H9 (cell line): ENCODE data around the gene PLD4. TPM values are rescaled to one million over a fixed set of nuclear protein-coding genes. Genes with fewer than 3 reads are reported as not detected.

Source experiments
- DNase-seq: peaks from one replicate; pipeline ENCODE4 v3.0.0-alpha.2; 2017
- H2AFZ ChIP-seq: one replicate; pipeline ENCODE4 v1.6.1; 2013; ENCODE audit warnings: mild to moderate bottlenecking, low read length, control low read depth, moderate library complexity
- H2AK5ac ChIP-seq: 2 replicates; pipeline ENCODE4 v1.6.1; 2013; ENCODE audit warnings: low read length, control low read depth, mixed read lengths; ENCODE audit not compliant: insufficient read length
- H2BK120ac ChIP-seq: one replicate; pipeline ENCODE4 v1.6.1; 2013; ENCODE audit warnings: low read depth, mild to moderate bottlenecking, low read length, control low read depth, inconsistent platforms; ENCODE audit not compliant: poor library complexity, severe bottlenecking
- H2BK12ac ChIP-seq: 2 replicates; pipeline ENCODE4 v1.6.1; 2013; ENCODE audit warnings: low read length, control low read depth, mixed read lengths, low read depth; ENCODE audit not compliant: insufficient read length
- H2BK15ac ChIP-seq: 2 replicates; pipeline ENCODE4 v1.6.1; 2013; ENCODE audit warnings: low read depth, low read length, control low read depth
- H2BK20ac ChIP-seq: one replicate; pipeline ENCODE4 v1.6.1; 2013; ENCODE audit warnings: low read depth, mild to moderate bottlenecking, low read length, control low read depth, inconsistent platforms; ENCODE audit not compliant: poor library complexity, severe bottlenecking
- H2BK5ac ChIP-seq: 2 replicates; pipeline ENCODE4 v1.6.1; 2013; ENCODE audit warnings: low read length, control low read depth, mixed read lengths; ENCODE audit not compliant: insufficient read length
- H3K14ac ChIP-seq: 2 replicates; pipeline ENCODE4 v1.6.1; 2013; ENCODE audit warnings: low read length, control low read depth; ENCODE audit not compliant: insufficient read depth
- H3K18ac ChIP-seq: 2 replicates; pipeline ENCODE4 v1.6.1; 2013; ENCODE audit warnings: low read depth, mild to moderate bottlenecking, mixed read lengths, low read length, control low read depth; ENCODE audit not compliant: insufficient read length
- H3K23ac ChIP-seq: 2 replicates; pipeline ENCODE4 v1.6.1; 2013; ENCODE audit warnings: low read length, control low read depth, mixed read lengths, low read depth; ENCODE audit not compliant: insufficient read length
- H3K23me2 ChIP-seq: 2 replicates; pipeline ENCODE4 v1.6.1; 2013; ENCODE audit warnings: low read depth, mild to moderate bottlenecking, mixed read lengths, low read length, control low read depth; ENCODE audit not compliant: insufficient read length, poor library complexity, severe bottlenecking
- H3K27ac ChIP-seq: 2 replicates; pipeline ENCODE4 v1.5.1; 2013; ENCODE audit warnings: low read length, control low read depth, mixed read lengths, low read depth; ENCODE audit not compliant: insufficient read length
- H3K27me3 ChIP-seq: 2 replicates; pipeline ENCODE4 v1.6.1; 2013; ENCODE audit warnings: low read length, control low read depth, inconsistent platforms; ENCODE audit not compliant: insufficient read depth
- H3K4ac ChIP-seq: 2 replicates; pipeline ENCODE4 v1.6.1; 2013; ENCODE audit warnings: low read depth, mild to moderate bottlenecking, control low read depth, inconsistent platforms, low read length, moderate library complexity
- H3K4me1 ChIP-seq: 2 replicates; pipeline ENCODE4 v1.6.1; 2013; ENCODE audit warnings: low read length, control low read depth, inconsistent platforms; ENCODE audit not compliant: insufficient read depth
- H3K4me2 ChIP-seq: 2 replicates; pipeline ENCODE4 v1.6.1; 2013; ENCODE audit warnings: low read length, control low read depth, mixed read lengths; ENCODE audit not compliant: insufficient read length, insufficient read depth
- H3K56ac ChIP-seq: 2 replicates; pipeline ENCODE4 v1.6.1; 2013; ENCODE audit warnings: low read depth, mild to moderate bottlenecking, mixed read lengths, low read length, control low read depth; ENCODE audit not compliant: insufficient read length
- H3K79me1 ChIP-seq: 2 replicates; pipeline ENCODE4 v1.6.1; 2013; ENCODE audit warnings: low read depth, mild to moderate bottlenecking, moderate library complexity, low read length, control low read depth, inconsistent platforms; ENCODE audit not compliant: insufficient read depth, poor library complexity, severe bottlenecking
- H3K79me2 ChIP-seq: 2 replicates; pipeline ENCODE4 v1.6.1; 2013; ENCODE audit warnings: low read length, control low read depth, inconsistent platforms; ENCODE audit not compliant: insufficient read depth
- H3K9ac ChIP-seq: 2 replicates; pipeline ENCODE4 v1.6.1; 2013; ENCODE audit warnings: low read length, control low read depth, mixed read lengths; ENCODE audit not compliant: insufficient read length; ENCODE audit errors: extremely low read depth
- H3K9me3 ChIP-seq: one replicate; pipeline ENCODE4 v1.6.1; 2013; ENCODE audit warnings: low read depth, low read length, inconsistent platforms; ENCODE audit not compliant: control insufficient read depth
- H3T11ph ChIP-seq: one replicate; pipeline ENCODE4 v1.6.1; 2013; ENCODE audit warnings: mild to moderate bottlenecking, low read length, control low read depth, inconsistent platforms
- H4K20me1 ChIP-seq: one replicate; pipeline ENCODE4 v1.6.1; 2013; ENCODE audit not compliant: control insufficient read depth, insufficient read length, insufficient read depth
- H4K5ac ChIP-seq: 2 replicates; pipeline ENCODE4 v1.6.1; 2013; ENCODE audit warnings: low read depth, mild to moderate bottlenecking, mixed read lengths, low read length, control low read depth; ENCODE audit not compliant: insufficient read length
- H4K8ac ChIP-seq: replicated peaks from 2 replicates; pipeline ENCODE4 v1.6.1; 2013; ENCODE audit warnings: low read length, control low read depth, mixed read lengths, low read depth; ENCODE audit not compliant: insufficient read length
- H4K91ac ChIP-seq: 2 replicates; pipeline ENCODE4 v1.6.1; 2013; ENCODE audit warnings: low read depth, mild to moderate bottlenecking, moderate library complexity, mixed read lengths, low read length, control low read depth; ENCODE audit not compliant: insufficient read length
- H3K27ac Mint-ChIP-seq, 3 experiments: 2 replicates in 2 of 3; 3 replicates in 1 of 3; pipeline ENCODE4 v1.8.0; 2020 to 2021; ENCODE audit warnings: mixed read lengths in 3 of 3, mild to moderate bottlenecking in 1 of 3, moderate library complexity in 1 of 3
- H3K27me3 Mint-ChIP-seq: 2 replicates; pipeline ENCODE4 v1.8.0; 2021; ENCODE audit warnings: low read depth, mild to moderate bottlenecking, moderate library complexity, mixed read lengths
- H3K36me3 Mint-ChIP-seq, 3 experiments: 2 replicates in 2 of 3; 3 replicates in 1 of 3; pipeline ENCODE4 v1.8.0; 2020 to 2021; ENCODE audit warnings: low read depth in 3 of 3, mixed read lengths in 3 of 3; ENCODE audit not compliant: insufficient read depth in 1 of 3
- H3K4me1 Mint-ChIP-seq, 2 experiments: 2 replicates each; pipeline ENCODE4 v1.8.0; 2020; ENCODE audit warnings: mixed read lengths in 2 of 2
- H3K4me3 Mint-ChIP-seq, 2 experiments: 2 replicates in 1 of 2; 3 replicates in 1 of 2; pipeline ENCODE4 v1.8.0; 2020 to 2021; ENCODE audit warnings: mild to moderate bottlenecking in 2 of 2, mixed read lengths in 2 of 2, moderate library complexity in 1 of 2
- H3K9me3 Mint-ChIP-seq, 2 experiments: 2 replicates in 1 of 2; 3 replicates in 1 of 2; pipeline ENCODE4 v1.8.0; 2020; ENCODE audit warnings: mild to moderate bottlenecking in 2 of 2, mixed read lengths in 2 of 2, moderate library complexity in 1 of 2
- WGBS: extraction: QIAGEN DNeasy Blood & Tissue Kit; methylation state at CpG from one replicate; pipeline ENCODE4 v1.1.7; 2013; ENCODE audit warnings: missing lambda C conversion rate, low lambda C conversion rate, mixed read lengths; ENCODE audit not compliant: insufficient read length; ENCODE audit errors: extremely low coverage; 5-methylcytosine and 5-hydroxymethylcytosine counted together
- total RNA-seq: library from RNA; stranded (reverse); gene quantifications from 2 replicates; pipeline ENCODE4 v1.2.1, GENCODE V29; 2021
- TF ChIP-seq, protein P1 (sequence below): fragments of 200-600 bp; sonication (generic); conservative IDR thresholded peaks from 3 replicates; pipeline ENCODE4 v1.8.0; 2021; ENCODE audit warnings: antibody characterized with exemption, mild to moderate bottlenecking

PLD4 gene
- total RNA-seq, 1 experiment from 2014 or later, result not detected

DNA sequence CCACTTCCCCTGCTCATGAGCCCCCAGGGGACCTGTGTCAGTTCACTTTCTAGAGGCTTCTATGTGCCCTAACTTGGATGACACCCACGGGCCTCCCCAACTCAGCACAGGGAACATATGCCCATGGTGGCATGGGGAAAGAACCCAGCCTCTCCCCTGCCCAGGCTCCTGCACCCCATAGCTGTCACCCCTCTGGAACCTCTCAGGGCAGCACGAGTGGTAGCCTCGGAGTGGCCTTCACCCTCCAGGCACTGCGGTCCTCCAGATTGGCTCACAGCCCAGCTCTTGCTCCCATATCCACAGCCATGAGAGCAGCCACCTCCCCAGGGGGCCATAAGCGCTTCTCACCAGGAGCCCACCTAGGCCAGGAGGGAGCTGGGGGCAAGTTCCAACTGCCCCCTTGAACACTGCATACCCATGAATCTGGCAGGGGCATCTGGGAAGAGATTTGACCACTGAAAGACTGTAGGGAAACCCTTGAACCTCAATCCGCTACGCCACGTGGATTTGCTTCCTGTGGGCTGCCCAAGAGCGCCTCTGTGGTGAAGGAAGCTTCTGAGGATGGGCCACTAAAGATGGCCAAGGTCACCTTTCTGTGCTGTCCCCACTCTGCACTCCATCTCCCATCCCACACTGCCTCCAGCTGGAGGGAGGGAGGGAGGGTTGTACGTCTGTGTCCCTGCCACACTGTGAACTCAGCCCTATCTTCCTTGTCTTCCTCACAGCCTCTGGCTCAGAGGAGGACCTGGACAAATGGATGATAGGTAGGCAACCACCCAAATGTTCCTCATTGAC lies 11.9 kb downstream of the PLD4 start:
- Histone ChIP-seq H3K9me3 (no peaks in the 10 kb centered on the region), H3K18ac (no peak overlapping the region), H3K27me3 (peaks cover 24% of the 10 kb centered on the region; the same call in 1 of the 2 replicates), H3K79me2 (no peaks in the 10 kb centered on the region), H4K5ac (no peak overlapping the region), H3K79me1 (no peaks in the 10 kb centered on the region), H3K9ac (no peak overlapping the region), H3K23me2 (no peaks in the 10 kb centered on the region), H4K91ac (no peak overlapping the region), H3K4ac (no peak overlapping the region), H3T11ph (no peak overlapping the region), H2BK12ac (no peak overlapping the region), H3K27ac (no peak overlapping the region), H3K4me2 (no peak overlapping the region), H3K23ac (no peak overlapping the region), H4K20me1 (no peaks in the 10 kb centered on the region), H4K8ac (no peak overlapping the region), H2BK15ac (no peak overlapping the region), H2BK120ac (no peak overlapping the region), H2AFZ (no peak overlapping the region), H3K56ac (no peak overlapping the region), H2BK20ac (no peak overlapping the region), H2AK5ac (no peak overlapping the region), H2BK5ac (no peak overlapping the region), H3K4me1 (no peaks in the 10 kb centered on the region), H3K14ac (no peak overlapping the region)
- WGBS, result no CpG with 5 or more reads among the region's 10 CpGs
- TF ChIP-seq, protein P1, sequence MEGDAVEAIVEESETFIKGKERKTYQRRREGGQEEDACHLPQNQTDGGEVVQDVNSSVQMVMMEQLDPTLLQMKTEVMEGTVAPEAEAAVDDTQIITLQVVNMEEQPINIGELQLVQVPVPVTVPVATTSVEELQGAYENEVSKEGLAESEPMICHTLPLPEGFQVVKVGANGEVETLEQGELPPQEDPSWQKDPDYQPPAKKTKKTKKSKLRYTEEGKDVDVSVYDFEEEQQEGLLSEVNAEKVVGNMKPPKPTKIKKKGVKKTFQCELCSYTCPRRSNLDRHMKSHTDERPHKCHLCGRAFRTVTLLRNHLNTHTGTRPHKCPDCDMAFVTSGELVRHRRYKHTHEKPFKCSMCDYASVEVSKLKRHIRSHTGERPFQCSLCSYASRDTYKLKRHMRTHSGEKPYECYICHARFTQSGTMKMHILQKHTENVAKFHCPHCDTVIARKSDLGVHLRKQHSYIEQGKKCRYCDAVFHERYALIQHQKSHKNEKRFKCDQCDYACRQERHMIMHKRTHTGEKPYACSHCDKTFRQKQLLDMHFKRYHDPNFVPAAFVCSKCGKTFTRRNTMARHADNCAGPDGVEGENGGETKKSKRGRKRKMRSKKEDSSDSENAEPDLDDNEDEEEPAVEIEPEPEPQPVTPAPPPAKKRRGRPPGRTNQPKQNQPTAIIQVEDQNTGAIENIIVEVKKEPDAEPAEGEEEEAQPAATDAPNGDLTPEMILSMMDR, result no peak
- H3K27me3 Mint-ChIP-seq, result peaks cover 91% of the 10 kb centered on the region
- H3K4me1 Mint-ChIP-seq, result peaks cover 2 to 12% of the 10 kb centered on the region in 2 experiments; a peak in 3 of 4 replicates
- H3K27ac Mint-ChIP-seq, result no peak overlapping the region
- no peak overlapping the region for H3K4me3 Mint-ChIP-seq
- no peaks in the 10 kb centered on the region for H3K36me3 Mint-ChIP-seq
- H3K9me3 Mint-ChIP-seq, result peaks cover 0 to 6% of the 10 kb centered on the region in 2 experiments; a peak in 3 of 5 replicates
- no peak for DNase-seq
